HG02759 (cell line): ENCODE measurements around the gene RREB1.

ENCODE experiments used
- ATAC-seq: cut with Tn5 transposase; IDR thresholded peaks from one replicate; pipeline ENCODE4 v1.9.1; 2021; ENCODE audit warnings: mild to moderate bottlenecking, moderate library complexity; ENCODE audit not compliant: unreplicated experiment

The RREB1 gene

GRCh38 chr6:7282097-7282906, 174.5 kb downstream of the RREB1 start:
- no peak for ATAC-seq

DNA sequence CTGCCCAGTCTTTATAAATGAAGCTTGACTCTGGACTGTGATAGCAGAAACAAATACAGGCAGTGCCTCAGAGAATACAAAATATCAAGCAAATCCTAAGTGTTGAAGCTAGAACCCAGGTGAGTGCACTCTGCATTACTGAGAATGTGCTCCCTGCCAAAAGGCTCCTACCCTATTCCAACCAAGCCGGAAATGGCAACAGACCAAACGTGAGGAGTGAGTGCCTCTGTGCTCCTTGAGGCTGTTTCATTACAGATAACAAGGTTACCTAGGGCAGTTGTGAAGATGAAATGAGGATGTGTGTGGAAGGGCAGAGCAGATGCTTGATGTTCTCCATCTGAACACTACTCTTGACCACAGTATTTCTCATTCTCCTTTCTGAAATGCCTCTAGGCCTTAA, 175.9 kb downstream of the RREB1 start:
- no peak for ATAC-seq

GRCh38 chr6:7285416-7285815, 177.7 kb downstream of the RREB1 start:
- ATAC-seq = no peak

DNA sequence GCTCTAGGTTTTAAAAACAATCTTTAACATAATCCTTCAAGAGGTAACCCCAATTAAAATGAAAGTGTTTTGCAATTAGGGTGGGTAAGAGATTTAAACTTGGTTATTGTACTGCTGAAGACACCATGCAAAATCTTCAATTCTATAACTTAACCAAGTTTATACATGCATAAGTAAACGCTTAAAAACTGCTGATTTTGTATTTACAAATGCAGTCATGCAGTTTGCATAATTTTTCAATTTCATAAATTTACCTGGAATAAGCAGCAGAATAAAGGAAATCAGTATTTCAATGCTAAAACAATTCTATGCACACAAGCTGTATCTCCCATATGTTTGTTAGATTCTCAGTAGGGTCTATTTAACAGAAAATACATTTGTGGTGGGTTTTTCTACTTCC, 182.3 kb downstream of the RREB1 start:
- ATAC-seq = no peak

- ATAC-seq = no peak
These were observed 185.0 kb downstream of the RREB1 start for GRCh38 chr6:7292596-7293255.

DNA sequence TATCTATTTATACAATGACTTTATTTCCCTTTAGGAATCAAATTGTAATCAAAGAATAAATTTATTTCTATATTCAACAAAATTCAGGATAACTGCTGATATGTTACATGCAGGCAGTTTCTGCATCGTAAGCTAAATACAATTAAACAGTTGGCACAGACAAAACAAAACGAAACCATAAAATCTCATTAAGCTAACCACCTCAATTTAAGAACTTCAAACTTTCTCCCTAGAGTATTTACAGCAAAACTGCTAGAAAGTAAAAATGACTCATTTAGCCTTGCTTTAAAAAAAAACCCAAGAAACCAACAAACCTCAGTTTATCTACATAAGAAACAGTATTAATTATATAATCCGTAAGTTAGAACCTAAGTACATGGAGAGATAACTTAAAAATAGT, 188.2 kb downstream of the RREB1 start:
- no peak for ATAC-seq

DNA sequence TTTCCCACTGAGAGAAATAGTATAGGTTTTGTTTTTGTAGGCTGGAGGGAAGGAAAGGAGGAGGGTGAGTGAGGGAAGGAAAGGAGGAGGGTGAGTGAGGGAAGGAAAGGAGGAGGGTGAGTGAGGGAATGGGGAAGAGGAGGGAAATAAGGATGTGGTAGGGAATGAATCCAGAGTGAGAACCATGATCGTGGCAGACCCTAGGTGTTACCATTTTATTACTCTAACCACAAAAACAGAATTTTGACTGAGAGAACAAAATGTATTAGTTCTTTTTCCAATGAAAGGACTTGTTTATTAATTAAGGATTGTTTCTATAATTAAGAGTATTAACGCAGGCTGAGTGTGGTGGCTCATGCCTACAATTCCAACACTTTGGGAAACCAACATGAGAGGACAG, 188.8 kb downstream of the RREB1 start:
- no peak for ATAC-seq

DNA sequence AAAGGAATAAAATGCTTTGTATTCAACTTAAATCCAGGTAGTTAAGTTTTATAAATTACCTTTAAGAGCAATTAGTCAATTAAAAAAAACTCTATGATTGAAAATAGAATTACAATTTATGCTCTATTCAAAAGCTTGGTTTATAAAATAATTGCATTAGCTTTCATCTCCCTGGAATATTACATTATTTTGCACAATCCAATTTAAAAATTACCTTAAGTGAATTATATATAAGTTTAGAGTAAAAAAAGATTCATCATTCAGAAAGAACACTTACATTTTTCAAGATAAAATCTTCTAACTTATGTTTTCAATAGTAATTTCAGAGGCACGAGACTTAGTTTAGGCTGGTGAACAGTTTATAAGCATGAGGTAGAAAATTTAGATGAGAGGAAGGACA, 190.4 kb downstream of the RREB1 start:
- no peak for ATAC-seq

DNA sequence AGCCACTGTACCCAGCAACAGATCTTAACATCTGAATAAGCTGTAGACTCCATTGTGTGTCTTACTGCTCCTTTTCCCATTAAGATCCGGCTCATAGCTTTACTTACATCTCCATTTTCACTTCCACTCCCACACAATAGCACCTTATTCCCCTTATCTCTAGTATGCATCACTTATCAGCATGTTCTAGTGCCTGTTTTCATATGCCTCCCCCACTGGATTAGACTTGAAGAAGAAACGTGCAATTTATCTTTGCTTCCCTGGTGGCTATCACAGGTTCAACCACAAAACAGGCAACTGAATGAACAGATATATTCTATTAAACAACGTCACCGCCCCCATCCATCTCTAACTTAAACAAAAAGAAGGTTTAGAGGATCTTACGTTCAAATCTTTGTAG, 193.2 kb downstream of the RREB1 start:
- ATAC-seq = no peak
